ENCODE results near the gene ESPN. TPM values are rescaled to one million over a fixed set of nuclear protein-coding genes. Genes with fewer than 3 reads are reported as not detected.

Gene ESPN
- total and polyA plus RNA-seq, 10 donors = 0.26 to 6.0 (median 0.54) TPM; not detected in 1

- Histone ChIP-seq H3K4me1 (peaks cover 13 to 96% (median 64%) of the 10 kb centered on the region in 6 donors), H3K27me3 (replicated peaks in 1 of 7) (peaks cover 0 to 58% (median 19%) of the 10 kb centered on the region in 7 donors), H3K9me3 (no peaks in the 10 kb centered on the region), H3K36me3 (no peaks in the 10 kb centered on the region), H3K4me3 (peak overlapping the region in 1 of 8 donors; percentile 19), H3K27ac (peak overlapping the region; percentile 67 to 86 (median 81))
- intact Hi-C loops (cut with DNase I; ENCODE audit: low total_unique reads) = loop anchor here (5.0 kb wide), 2 partner anchors 59 to 159 kb away; no protein-coding TSS in a partner anchor
- no peak for DNase-seq
- WGBS, 5 donors = 69 to 86% (median 74%) methylated on average over 13 to 14 of the region's 14 CpGs
- TF ChIP-seq POLR2AphosphoS5 (IDR thresholded peaks at IDR 0.05) (peak in 2 of 3 donors; percentile 33 to 55), CTCF (IDR thresholded peaks at IDR 0.05 in 8 of 11, conservative IDR thresholded peaks at IDR 0.05 in 3 of 11) (no peak)
Observed at GRCh38 chr1:6487804-6488484, 63.4 kb downstream of the ESPN start.

GRCh38 chr1:6488602-6489382, 64.2 kb downstream of the ESPN start:
- Histone ChIP-seq H3K4me1 (peaks cover 15 to 99% (median 68%) of the 10 kb centered on the region in 6 donors), H3K4me3 (peak overlapping the region in 2 of 8 donors; percentile 61 to 76), H3K27me3 (replicated peaks in 1 of 7) (peaks cover 0 to 54% (median 19%) of the 10 kb centered on the region in 7 donors), H3K27ac (peak overlapping the region; percentile 67 to 86 (median 81)), H3K36me3 (no peaks in the 10 kb centered on the region), H3K9me3 (no peaks in the 10 kb centered on the region)
- no peak for TF ChIP-seq CTCF (IDR thresholded peaks at IDR 0.05 in 8 of 11, conservative IDR thresholded peaks at IDR 0.05 in 3 of 11)
- TF ChIP-seq POLR2AphosphoS5 (IDR thresholded peaks at IDR 0.05) = no peak
- no peak for TF ChIP-seq POLR2A (IDR thresholded peaks at IDR 0.05)
- intact Hi-C loops (cut with DNase I; ENCODE audit: low total_unique reads) = loop anchor here (5.0 kb wide), 2 partner anchors 59 to 159 kb away; no protein-coding TSS in a partner anchor
- no peak for DNase-seq
- WGBS, 5 donors = 64 to 85% (median 66%) methylated on average over 8 to 13 of the region's 13 CpGs

GRCh38 chr1:6489383-6489765, 64.8 kb downstream of the ESPN start:
- no peak for DNase-seq
- intact Hi-C loops (cut with DNase I; ENCODE audit: low total_unique reads) = loop anchor here (5.0 kb wide), 2 partner anchors 58 to 158 kb away; no protein-coding TSS in a partner anchor
- H3K27ac ChIP-seq = peak overlapping the region; percentile 67 to 86 (median 81)
- no peaks in the 10 kb centered on the region for H3K36me3 ChIP-seq
- TF ChIP-seq POLR2A (IDR thresholded peaks at IDR 0.05) (no peak), POLR2AphosphoS5 (IDR thresholded peaks at IDR 0.05) (no peak), CTCF (IDR thresholded peaks at IDR 0.05 in 8 of 11, conservative IDR thresholded peaks at IDR 0.05 in 3 of 11) (no peak)
- H3K4me1 ChIP-seq = peaks cover 16 to 100% (median 68%) of the 10 kb centered on the region in 6 donors
- WGBS, 5 donors = 63 to 85% (median 80%) methylated on average over 9 of the region's 9 CpGs
- peak overlapping the region in 6 of 8 donors; percentile 4 to 76 (median 56) for H3K4me3 ChIP-seq
- peaks cover 0 to 48% (median 19%) of the 10 kb centered on the region in 7 donors for H3K27me3 ChIP-seq (replicated peaks in 1 of 7)
- no peaks in the 10 kb centered on the region for H3K9me3 ChIP-seq

All from spleen (tissue), 11 donors.